DND-41 (cell line): ENCODE results near the gene STK32B.

Source experiments
- ATAC-seq: fragments of 200-7000 bp; cut with Tn5 transposase; 3 replicates; pipeline ENCODE4 v1.9.1; 2021; ENCODE audit warnings: low read depth; ENCODE audit not compliant: insufficient read depth
- DNase-seq: peaks from one replicate; pipeline ENCODE4 v3.0.0-alpha.2; 2020
- H2AFZ ChIP-seq: 2 replicates; pipeline ENCODE4 v1.6.0; 2012; ENCODE audit warnings: low read depth, low read length
- H3K27ac ChIP-seq: 2 replicates; pipeline ENCODE4 v1.5.1; 2012; ENCODE audit warnings: low read length, inconsistent platforms
- H3K27me3 ChIP-seq: fragments of 200-600 bp; sonication (generic); 2 replicates; pipeline ENCODE4 v1.6.0; 2012; ENCODE audit warnings: low read length, mild to moderate bottlenecking, inconsistent platforms; ENCODE audit not compliant: insufficient read depth, poor library complexity
- H3K36me3 ChIP-seq: 2 replicates; pipeline ENCODE4 v1.5.1; 2012; ENCODE audit warnings: low read length, inconsistent platforms; ENCODE audit not compliant: insufficient read depth
- H3K4me1 ChIP-seq: 2 replicates; pipeline ENCODE4 v1.5.1; 2012; ENCODE audit warnings: mild to moderate bottlenecking, low read length; ENCODE audit not compliant: insufficient read depth
- H3K4me2 ChIP-seq: 2 replicates; pipeline ENCODE4 v1.6.0; 2012; ENCODE audit warnings: mild to moderate bottlenecking, moderate library complexity, low read length, inconsistent platforms; ENCODE audit not compliant: insufficient read depth
- H3K4me3 ChIP-seq, 2 experiments: fragments of 200-600 bp in 1 of 2; shearing (Covaris generic) in 1 of 2; 2 replicates each; pipeline ENCODE4 v1.5.1; 2012 to 2016; ENCODE audit warnings: inconsistent platforms in 2 of 2, low read length in 2 of 2, mild to moderate bottlenecking in 2 of 2, low read depth in 1 of 2, moderate library complexity in 1 of 2
- H3K79me2 ChIP-seq: 2 replicates; pipeline ENCODE4 v1.6.0; 2012; ENCODE audit warnings: low read length, inconsistent platforms; ENCODE audit not compliant: insufficient read depth
- H3K9ac ChIP-seq: 2 replicates; pipeline ENCODE4 v1.6.0; 2012; ENCODE audit warnings: low read depth, mild to moderate bottlenecking, inconsistent platforms, low read length, moderate library complexity
- H3K9me3 ChIP-seq: 2 replicates; pipeline ENCODE4 v1.5.1; 2012; ENCODE audit warnings: low read length, moderate library complexity, mild to moderate bottlenecking, inconsistent platforms; ENCODE audit not compliant: insufficient read depth, severe bottlenecking
- H4K20me1 ChIP-seq: 2 replicates; pipeline ENCODE4 v1.6.0; 2012; ENCODE audit warnings: low read length; ENCODE audit not compliant: insufficient read depth
- EZH2 ChIP-seq: IDR thresholded peaks from 3 replicates; pipeline ENCODE4 v1.6.1; 2012; ENCODE audit warnings: borderline replicate concordance, low read depth, mild to moderate bottlenecking, moderate library complexity, low read length, inconsistent platforms; ENCODE audit not compliant: severe bottlenecking
- TF ChIP-seq, protein P1 (sequence below): IDR thresholded peaks from 2 replicates; pipeline ENCODE4 v1.5.1; 2012; ENCODE audit warnings: borderline replicate concordance, low read length, moderate library complexity, mild to moderate bottlenecking; ENCODE audit not compliant: poor library complexity, severe bottlenecking; ENCODE audit errors: extremely low read depth

Gene STK32B

DNA sequence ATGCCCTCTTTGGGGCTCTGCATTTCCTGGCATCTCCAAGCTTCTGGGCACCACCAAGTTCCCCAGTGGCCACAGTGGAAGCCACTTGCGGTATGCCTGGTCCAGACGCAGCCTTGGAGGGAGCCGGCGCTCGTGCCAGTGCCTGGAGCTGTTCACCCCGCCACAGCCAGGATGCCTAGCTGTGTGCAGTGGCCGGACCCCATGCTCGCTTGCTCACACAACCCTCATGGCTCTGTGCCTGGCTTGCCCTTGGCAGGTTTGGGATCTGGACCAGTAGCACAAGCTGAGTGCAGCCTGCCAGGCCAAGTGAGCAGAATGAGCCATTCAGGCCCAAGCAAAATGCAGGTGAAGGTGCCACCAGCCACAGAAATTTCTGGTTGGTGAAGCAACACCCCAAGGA is 373.6 kb downstream of the STK32B start:
- H3K9me3 ChIP-seq, result no peaks in the 10 kb centered on the region
- H3K4me1 ChIP-seq, result no peaks in the 10 kb centered on the region
- no peak overlapping the region for H2AFZ ChIP-seq
- H3K79me2 ChIP-seq, result no peaks in the 10 kb centered on the region
- no peak for ATAC-seq
- no peak for TF ChIP-seq EZH2
- TF ChIP-seq, protein P1, sequence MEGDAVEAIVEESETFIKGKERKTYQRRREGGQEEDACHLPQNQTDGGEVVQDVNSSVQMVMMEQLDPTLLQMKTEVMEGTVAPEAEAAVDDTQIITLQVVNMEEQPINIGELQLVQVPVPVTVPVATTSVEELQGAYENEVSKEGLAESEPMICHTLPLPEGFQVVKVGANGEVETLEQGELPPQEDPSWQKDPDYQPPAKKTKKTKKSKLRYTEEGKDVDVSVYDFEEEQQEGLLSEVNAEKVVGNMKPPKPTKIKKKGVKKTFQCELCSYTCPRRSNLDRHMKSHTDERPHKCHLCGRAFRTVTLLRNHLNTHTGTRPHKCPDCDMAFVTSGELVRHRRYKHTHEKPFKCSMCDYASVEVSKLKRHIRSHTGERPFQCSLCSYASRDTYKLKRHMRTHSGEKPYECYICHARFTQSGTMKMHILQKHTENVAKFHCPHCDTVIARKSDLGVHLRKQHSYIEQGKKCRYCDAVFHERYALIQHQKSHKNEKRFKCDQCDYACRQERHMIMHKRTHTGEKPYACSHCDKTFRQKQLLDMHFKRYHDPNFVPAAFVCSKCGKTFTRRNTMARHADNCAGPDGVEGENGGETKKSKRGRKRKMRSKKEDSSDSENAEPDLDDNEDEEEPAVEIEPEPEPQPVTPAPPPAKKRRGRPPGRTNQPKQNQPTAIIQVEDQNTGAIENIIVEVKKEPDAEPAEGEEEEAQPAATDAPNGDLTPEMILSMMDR, result no peak
- no peak overlapping the region for H3K27ac ChIP-seq
- no peaks in the 10 kb centered on the region for H3K27me3 ChIP-seq
- peaks cover 5% of the 10 kb centered on the region; the same call in 1 of the 2 replicates for H3K36me3 ChIP-seq
- H3K4me3 ChIP-seq, result no peak overlapping the region
- no peak overlapping the region for H3K4me2 ChIP-seq
- no peak overlapping the region for H3K9ac ChIP-seq
- H4K20me1 ChIP-seq, result no peaks in the 10 kb centered on the region
- no peak for DNase-seq

- Histone ChIP-seq H3K79me2 (no peaks in the 10 kb centered on the region), H3K9ac (no peak overlapping the region), H3K4me1 (no peaks in the 10 kb centered on the region), H3K4me3 (no peak overlapping the region), H3K27me3 (no peaks in the 10 kb centered on the region), H3K9me3 (no peaks in the 10 kb centered on the region), H3K27ac (no peak overlapping the region), H3K4me2 (no peak overlapping the region), H4K20me1 (no peaks in the 10 kb centered on the region), H2AFZ (no peak overlapping the region), H3K36me3 (no peaks in the 10 kb centered on the region)
- DNase-seq (no peak), ATAC-seq (no peak)
- TF ChIP-seq, protein P1, result no peak
- TF ChIP-seq EZH2, result no peak
These were observed 378.5 kb downstream of the STK32B start for GRCh38 chr4:5429747-5430146.

GRCh38 chr4:5433196-5433595 is 381.9 kb downstream of the STK32B start:
- Histone ChIP-seq H3K27me3 (no peaks in the 10 kb centered on the region), H3K79me2 (no peaks in the 10 kb centered on the region), H4K20me1 (no peaks in the 10 kb centered on the region), H3K4me1 (no peaks in the 10 kb centered on the region), H3K4me2 (no peak overlapping the region), H3K36me3 (peaks cover 5% of the 10 kb centered on the region; the same call in 1 of the 2 replicates), H3K27ac (no peak overlapping the region), H3K9me3 (peaks cover 6% of the 10 kb centered on the region), H3K4me3 (no peak overlapping the region), H3K9ac (no peak overlapping the region), H2AFZ (no peak overlapping the region)
- TF ChIP-seq, protein P1, result no peak
- no peak for TF ChIP-seq EZH2
- DNase-seq (no peak), ATAC-seq (no peak)

DNA sequence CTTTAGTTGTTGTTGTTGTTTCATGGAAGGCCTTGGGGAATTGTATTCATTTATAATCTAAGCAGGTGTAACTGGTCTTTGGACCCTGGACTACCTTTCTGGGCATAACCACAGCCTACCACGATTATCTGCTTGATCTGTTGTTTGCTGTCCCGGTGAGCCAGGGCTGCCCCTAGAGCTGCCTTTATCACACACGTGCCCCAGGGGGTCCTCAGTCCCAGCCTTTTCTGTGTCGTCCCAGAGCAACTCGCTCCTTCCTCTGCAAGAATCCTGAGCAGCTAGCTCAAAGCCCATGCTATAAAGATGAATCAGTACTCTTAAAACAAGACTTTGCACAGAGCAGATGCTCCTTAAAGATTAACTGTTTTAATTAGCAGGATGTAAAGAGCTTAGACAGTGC is 383.9 kb downstream of the STK32B start:
- H2AFZ ChIP-seq, result no peak overlapping the region
- TF ChIP-seq, protein P1, result no peak
- no peak for TF ChIP-seq EZH2
- H3K4me2 ChIP-seq, result no peak overlapping the region
- H3K36me3 ChIP-seq, result peaks cover 5% of the 10 kb centered on the region; the same call in 1 of the 2 replicates
- H4K20me1 ChIP-seq, result no peaks in the 10 kb centered on the region
- peaks cover 6% of the 10 kb centered on the region for H3K9me3 ChIP-seq
- H3K4me3 ChIP-seq, result no peak overlapping the region
- H3K79me2 ChIP-seq, result no peaks in the 10 kb centered on the region
- no peak overlapping the region for H3K9ac ChIP-seq
- ATAC-seq (no peak), DNase-seq (no peak)
- no peak overlapping the region for H3K27ac ChIP-seq
- no peaks in the 10 kb centered on the region for H3K27me3 ChIP-seq
- H3K4me1 ChIP-seq, result no peaks in the 10 kb centered on the region
